Activated naive CD4-positive, alpha-beta T cell treated with Interleukin-2 at 50 U/mL for 16 hours (primary cell): ENCODE measurements around the gene NDUFC1.

ENCODE experiments used
- DNase-seq: peaks from one replicate; pipeline ENCODE4 v3.0.0-alpha.2; 2020

The NDUFC1 gene

DNA sequence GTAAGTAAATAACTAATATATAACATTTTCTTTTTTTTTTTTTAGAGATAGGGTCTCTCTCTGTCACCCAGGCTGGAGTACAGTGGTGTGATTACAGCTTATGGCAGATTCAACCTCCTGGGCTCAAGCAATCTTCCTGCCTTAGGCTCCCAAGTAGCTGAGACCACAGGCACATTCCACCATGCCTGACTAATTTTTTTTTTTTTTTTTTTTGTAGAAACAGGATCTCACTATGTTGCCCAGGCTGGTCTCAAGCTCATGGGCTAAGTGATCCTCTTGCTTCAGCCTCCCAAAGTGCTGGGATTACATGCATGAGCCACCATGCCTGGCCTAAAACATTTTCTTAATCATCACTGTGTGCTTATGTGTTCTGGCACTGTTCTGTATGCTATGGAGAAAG, 55.0 kb downstream of the NDUFC1 start:
- DNase-seq: no peak

DNA sequence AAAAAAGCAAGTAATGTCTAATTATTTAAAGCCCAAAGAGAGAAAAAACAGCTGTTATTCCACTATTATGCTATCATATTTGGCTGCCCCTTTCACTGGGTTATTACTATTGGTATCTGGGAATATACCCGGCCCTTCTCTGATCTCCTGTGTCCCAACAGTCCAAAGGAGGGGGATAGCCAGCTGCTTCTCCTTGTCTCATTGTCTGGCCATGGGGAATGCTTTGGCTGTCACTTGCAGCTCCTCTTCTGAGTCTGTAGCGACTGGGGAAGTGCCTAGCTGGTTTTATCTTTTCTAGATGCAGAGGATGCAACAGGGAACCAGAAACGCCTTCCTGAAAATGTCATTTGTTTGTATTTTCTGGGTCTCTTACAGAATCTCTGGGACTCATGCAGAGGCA, 56.1 kb downstream of the NDUFC1 start:
- DNase-seq: no peak

DNA sequence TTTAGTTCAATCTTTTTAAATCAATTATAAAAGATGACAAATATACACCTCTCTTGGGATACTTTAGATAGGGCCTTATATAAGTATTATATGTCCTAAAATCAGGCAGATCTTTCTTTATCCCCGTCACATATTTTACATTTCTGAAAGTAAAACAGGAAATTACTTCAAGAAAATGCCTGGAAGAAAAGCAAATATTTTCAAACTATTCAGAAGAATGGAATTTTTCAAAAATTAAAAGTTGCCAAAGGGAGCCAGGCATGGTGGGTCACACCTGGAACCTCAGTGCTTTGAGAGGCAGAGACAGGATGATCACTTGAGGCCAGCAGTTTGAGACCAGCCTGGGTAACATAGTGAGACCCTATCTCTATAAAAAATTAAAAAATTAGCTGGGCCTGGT, 56.7 kb downstream of the NDUFC1 start:
- no peak for DNase-seq

DNA sequence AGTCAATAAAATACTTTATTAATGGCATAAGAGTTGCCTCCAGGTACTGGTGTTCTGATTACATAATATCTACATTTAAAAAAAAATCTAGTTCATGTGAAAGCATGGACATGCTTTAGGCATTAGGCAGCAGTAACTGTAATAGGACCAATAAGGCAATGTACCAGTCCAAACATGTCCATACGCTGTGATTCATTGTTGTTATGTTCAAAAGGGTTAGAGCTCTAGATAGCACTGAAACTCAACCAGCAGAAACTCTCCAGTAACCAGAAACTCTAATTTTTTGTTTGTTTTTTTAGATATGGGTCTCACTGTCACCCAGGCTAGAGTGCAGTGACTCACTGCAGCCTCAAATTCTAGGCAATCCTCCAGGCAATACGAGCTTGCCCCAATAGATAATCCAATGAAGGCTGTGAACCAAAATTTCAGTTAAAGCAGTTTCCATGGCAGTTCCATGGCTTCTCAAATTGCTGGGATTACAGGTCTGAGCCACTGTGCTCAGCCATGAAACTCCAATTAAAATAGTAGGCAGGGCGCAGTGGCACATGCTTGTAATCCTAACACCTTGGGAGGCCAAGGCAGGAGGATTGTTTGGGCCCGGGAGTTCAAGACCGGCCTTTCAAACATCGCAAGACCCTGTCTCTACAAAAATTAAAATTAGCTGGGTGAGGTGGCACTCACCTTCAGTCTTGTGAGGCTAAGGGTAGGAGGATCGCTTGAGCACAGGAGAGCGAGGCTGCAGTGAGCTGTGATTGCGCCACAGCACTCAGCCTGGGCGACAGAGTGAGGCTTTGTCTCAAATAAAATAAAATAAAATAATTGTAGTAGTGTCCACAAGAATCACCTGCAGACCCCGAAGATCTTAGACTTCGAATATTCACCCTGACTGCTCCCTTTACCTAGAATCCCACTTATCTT, 58.6 kb downstream of the NDUFC1 start:
- no peak for DNase-seq

DNA sequence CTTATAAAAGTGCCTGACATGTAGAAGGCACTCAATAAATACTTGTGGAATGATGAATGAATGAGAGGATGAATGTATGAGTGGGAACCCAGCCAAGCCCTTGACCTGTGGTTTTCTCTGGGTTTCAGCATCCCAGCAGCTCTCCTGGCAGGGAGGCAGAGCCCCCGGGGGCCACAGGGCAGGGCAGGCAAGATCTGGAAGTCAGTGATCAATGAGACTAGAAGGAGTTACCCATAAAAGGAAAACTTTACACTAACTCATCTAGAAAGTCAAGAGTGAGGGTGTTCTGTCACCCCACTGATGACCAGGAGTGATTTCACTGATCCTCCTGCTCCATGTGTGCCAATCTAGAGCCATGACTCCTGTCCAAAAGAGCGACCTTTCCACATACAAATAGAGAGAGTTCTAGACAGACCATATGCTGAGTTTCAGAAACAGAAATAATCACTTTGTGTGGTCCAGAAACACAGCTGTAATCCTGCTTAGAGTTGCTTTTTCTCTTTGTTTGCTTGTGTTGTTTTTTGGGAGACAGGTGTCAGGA, 59.7 kb downstream of the NDUFC1 start:
- DNase-seq: no peak

DNA sequence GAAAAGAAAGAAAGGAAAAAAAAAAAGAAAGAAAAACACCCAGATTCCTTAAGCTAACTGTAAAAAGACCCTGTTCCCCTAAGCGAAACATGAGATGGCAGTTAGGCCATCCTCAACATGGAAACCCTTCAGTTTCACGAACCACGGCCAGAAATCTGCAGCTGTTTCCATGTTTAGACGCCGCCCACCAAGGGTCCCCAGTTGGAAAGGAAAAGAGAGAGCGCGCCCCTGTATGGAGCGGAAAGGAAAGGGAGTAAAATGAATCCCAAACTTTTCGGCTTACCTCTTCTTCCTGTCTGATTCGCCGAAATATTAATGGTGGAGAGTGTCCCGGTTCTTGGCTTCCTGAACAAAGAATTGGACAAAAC, 60.5 kb downstream of the NDUFC1 start:
- DNase-seq: no peak

DNA sequence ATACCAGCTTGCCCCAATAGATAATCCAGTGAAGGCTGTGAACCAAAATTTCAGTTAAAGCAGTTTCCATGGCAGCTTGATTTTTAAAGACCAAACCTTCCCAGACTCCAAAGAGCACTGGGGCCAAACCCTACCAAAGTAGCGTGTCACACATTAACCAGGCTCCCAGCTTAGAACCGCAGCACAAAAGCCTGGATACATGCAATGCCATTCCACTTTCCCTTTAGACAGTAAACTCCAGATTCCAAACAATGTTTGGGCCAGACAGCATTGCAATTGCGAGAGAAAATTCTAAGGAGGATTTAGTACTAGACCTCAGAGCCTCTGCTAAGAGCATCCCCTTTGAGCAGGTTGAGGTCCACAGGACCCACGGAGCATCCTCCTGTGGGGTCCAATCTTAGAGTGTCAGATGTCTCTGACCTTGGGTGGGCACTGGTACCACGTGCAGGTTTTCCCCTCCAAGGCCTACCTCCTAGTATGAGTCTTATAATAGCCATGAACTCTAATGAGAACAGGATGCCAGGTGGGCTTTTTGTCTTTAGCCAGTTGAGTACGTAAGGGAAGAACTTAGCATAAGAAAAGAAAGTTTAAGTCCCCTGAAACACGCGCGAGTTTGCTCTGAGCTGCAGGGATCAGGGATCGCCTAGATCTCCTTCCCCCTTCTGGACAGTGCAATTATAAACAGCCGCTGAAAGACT, 61.0 kb downstream of the NDUFC1 start:
- DNase-seq: no peak
